IMR-90 (cell line): Measurements from ENCODE around the gene NEIL1. TPM values are rescaled to one million over a fixed set of nuclear protein-coding genes. Genes with fewer than 3 reads are reported as not detected.

Source experiments
- ATAC-seq: fragments of 200-7000 bp; cut with Tn5 transposase; 2 replicates; pipeline ENCODE4 v1.9.1; 2020; ENCODE audit warnings: low read depth, mild to moderate bottlenecking, moderate library complexity
- Bru-seq: library from RNA; stranded (reverse); fragments of 400-500 nt; gene quantifications from one replicate; lab custom pipeline; 2021; lab: Mats Ljungman, UMichigan
- BruChase-seq, 2 experiments: library from RNA; stranded (reverse); fragments of 400-500 nt; gene quantifications; one replicate each; lab custom pipeline; 2021; lab: Mats Ljungman, UMichigan
- BruUV-seq: library from RNA; stranded (reverse); fragments of 400-500 nt; replicated peaks from 2 replicates; lab custom pipeline; 2021; lab: Mats Ljungman, UMichigan
- CTCF ChIA-PET: fragments of 300-600 bp; formaldehyde crosslinking; extraction: SDS; loops from one replicate; lab custom pipeline; 2021; ENCODE audit warnings: antibody characterized with exemption; lab: Yijun Ruan, JAX
- POLR2A ChIA-PET: fragments of 300-600 bp; sonication (Branson Sonifier 250); formaldehyde crosslinking; loops from one replicate; lab custom pipeline; 2022; ENCODE audit warnings: antibody characterized with exemption; ENCODE audit not compliant: unreplicated experiment; lab: Charles Lee
- DNase-seq: peaks from one replicate; pipeline ENCODE4 v3.0.0; 2013
- H2AFZ ChIP-seq: replicated peaks from 2 replicates; pipeline ENCODE3; 2013; ENCODE audit warnings: low read length, mild to moderate bottlenecking; ENCODE audit not compliant: poor library complexity
- H2AK5ac ChIP-seq: 2 replicates; pipeline ENCODE4 v1.6.1; 2013; ENCODE audit warnings: low read depth, low read length, inconsistent platforms
- H2AK9ac ChIP-seq: replicated peaks from 2 replicates; pipeline ENCODE3; 2013; ENCODE audit warnings: mild to moderate bottlenecking, low read depth, low read length, moderate library complexity; ENCODE audit not compliant: poor library complexity
- H2BK120ac ChIP-seq: 2 replicates; pipeline ENCODE4 v1.6.1; 2013; ENCODE audit warnings: low read depth, low read length, inconsistent platforms
- H2BK15ac ChIP-seq: 3 replicates; pipeline ENCODE4 v1.6.1; 2013; ENCODE audit warnings: low read depth, low read length, inconsistent platforms
- H2BK20ac ChIP-seq: 2 replicates; pipeline ENCODE4 v1.6.1; 2013; ENCODE audit warnings: low read depth, mild to moderate bottlenecking, inconsistent platforms, low read length, moderate library complexity
- H2BK5ac ChIP-seq: 2 replicates; pipeline ENCODE4 v1.6.1; 2013; ENCODE audit warnings: mild to moderate bottlenecking, low read depth, low read length, inconsistent platforms; ENCODE audit not compliant: poor library complexity, severe bottlenecking
- H3K14ac ChIP-seq: replicated peaks from 2 replicates; pipeline ENCODE4 v1.6.1; 2013; ENCODE audit warnings: low read depth, low read length, inconsistent platforms
- H3K18ac ChIP-seq: 2 replicates; pipeline ENCODE4 v1.6.1; 2013; ENCODE audit warnings: low read depth, low read length, control low read depth
- H3K23ac ChIP-seq: 2 replicates; pipeline ENCODE4 v1.6.1; 2013; ENCODE audit warnings: low read depth, low read length, inconsistent platforms
- H3K27ac ChIP-seq: 2 replicates; pipeline ENCODE4 v1.5.1; 2013; ENCODE audit warnings: mild to moderate bottlenecking, control low read depth, low read length; ENCODE audit not compliant: insufficient read depth
- H3K27me3 ChIP-seq: 2 replicates; pipeline ENCODE4 v1.6.1; 2013; ENCODE audit warnings: low read length; ENCODE audit not compliant: control insufficient read depth, insufficient read depth
- H3K36me3 ChIP-seq: 2 replicates; pipeline ENCODE4 v1.6.1; 2013; ENCODE audit warnings: low read length, mixed read lengths; ENCODE audit not compliant: control insufficient read depth, insufficient read depth
- H3K4ac ChIP-seq: 2 replicates; pipeline ENCODE4 v1.6.1; 2013; ENCODE audit warnings: low read depth, low read length, inconsistent platforms
- H3K4me1 ChIP-seq: 2 replicates; pipeline ENCODE4 v1.6.1; 2013; ENCODE audit warnings: low read length, mixed read lengths; ENCODE audit not compliant: control insufficient read depth, insufficient read depth
- H3K4me2 ChIP-seq: 2 replicates; pipeline ENCODE4 v1.6.1; 2013; ENCODE audit warnings: low read depth, mild to moderate bottlenecking, control low read depth, low read length, moderate library complexity
- H3K4me3 ChIP-seq: 2 replicates; pipeline ENCODE4 v1.5.1; 2013; ENCODE audit warnings: low read depth, mild to moderate bottlenecking, control low read depth, low read length, moderate library complexity; ENCODE audit not compliant: insufficient read depth
- H3K56ac ChIP-seq: 2 replicates; pipeline ENCODE4 v1.6.1; 2013; ENCODE audit warnings: low read length, inconsistent platforms; ENCODE audit not compliant: insufficient read depth; ENCODE audit errors: extremely low read depth
- H3K79me1 ChIP-seq, 2 experiments: 2 replicates each; pipeline ENCODE4 v1.6.1; 2013; ENCODE audit warnings: low read length in 2 of 2, inconsistent platforms in 1 of 2, low read depth in 1 of 2
- H3K9ac ChIP-seq: 2 replicates; pipeline ENCODE4 v1.6.1; 2013; ENCODE audit warnings: low read depth, low read length, control low read depth
- H3K9me1 ChIP-seq: 2 replicates; pipeline ENCODE4 v1.6.1; 2013; ENCODE audit warnings: low read length, inconsistent platforms; ENCODE audit not compliant: insufficient read depth
- H3K9me3 ChIP-seq: 2 replicates; pipeline ENCODE4 v1.6.1; 2013; ENCODE audit warnings: low read length; ENCODE audit not compliant: control insufficient read depth, insufficient read depth
- H4K20me1 ChIP-seq: 2 replicates; pipeline ENCODE4 v1.6.1; 2013; ENCODE audit warnings: low read length, inconsistent platforms; ENCODE audit not compliant: insufficient read depth
- H4K5ac ChIP-seq: 2 replicates; pipeline ENCODE4 v1.6.1; 2013; ENCODE audit warnings: mild to moderate bottlenecking, low read depth, low read length, control low read depth
- H4K8ac ChIP-seq, 2 experiments: 2 replicates each; pipeline ENCODE4 v1.6.1; 2013; ENCODE audit warnings: low read depth in 2 of 2, low read length in 2 of 2, control low read depth in 1 of 2, inconsistent platforms in 1 of 2
- H4K91ac ChIP-seq: 2 replicates; pipeline ENCODE4 v1.6.1; 2013; ENCODE audit warnings: low read depth, low read length, inconsistent platforms; ENCODE audit not compliant: insufficient read depth
- BHLHE40 ChIP-seq: fragments of 150-350 bp; IDR thresholded peaks from 2 replicates; pipeline ENCODE4 v1.6.1; 2016; ENCODE audit warnings: mild to moderate bottlenecking, low read depth, low read length
- CEBPB ChIP-seq: IDR thresholded peaks from 2 replicates; pipeline ENCODE4 v1.6.1; 2012; ENCODE audit warnings: low read depth, low read length, improper control_type of control experiment
- FOS ChIP-seq: fragments of 150-350 bp; IDR thresholded peaks from 2 replicates; pipeline ENCODE4 v1.6.1; 2016; ENCODE audit warnings: low read depth, low read length
- MAFK ChIP-seq: IDR thresholded peaks from 2 replicates; pipeline ENCODE4 v1.6.1; 2012; ENCODE audit warnings: low read depth, low read length, improper control_type of control experiment
- MAZ ChIP-seq: IDR thresholded peaks from 2 replicates; pipeline ENCODE4 v1.6.1; 2012; ENCODE audit warnings: low read depth, mild to moderate bottlenecking, low read length, improper control_type of control experiment, moderate library complexity, borderline replicate concordance
- MXI1 ChIP-seq: IDR thresholded peaks from 2 replicates; pipeline ENCODE4 v1.6.1; 2012; ENCODE audit warnings: low read depth, mild to moderate bottlenecking, low read length, moderate library complexity, borderline replicate concordance
- NFE2L2 ChIP-seq: fragments of 150-350 bp; IDR thresholded peaks from 2 replicates; pipeline ENCODE4 v1.6.1; 2016; ENCODE audit warnings: low read depth, mild to moderate bottlenecking, low read length
- POLR2A ChIP-seq: IDR thresholded peaks from 2 replicates; pipeline ENCODE4 v1.6.1; 2012; ENCODE audit warnings: mild to moderate bottlenecking, low read depth, low read length
- RAD21 ChIP-seq: IDR thresholded peaks from 2 replicates; pipeline ENCODE4 v1.6.1; 2012; ENCODE audit warnings: low read length, improper control_type of control experiment
- RFX5 ChIP-seq: IDR thresholded peaks from 2 replicates; pipeline ENCODE4 v1.8.0; 2012; ENCODE audit warnings: low read depth, mild to moderate bottlenecking, low read length, moderate library complexity
- WGBS, 2 experiments: methylation state at CpG; one replicate each; pipeline versions ENCODE4 v1.1.5 to v1.1.7; 2013; ENCODE audit warnings: missing lambda C conversion rate in 2 of 2; ENCODE audit not compliant: insufficient read length in 1 of 2; ENCODE audit errors: extremely low coverage in 2 of 2; 5-methylcytosine and 5-hydroxymethylcytosine counted together
- dilution Hi-C: fragments of 300-500 bp; cut with HindIII; formaldehyde crosslinking; loops from one replicate; pipeline ENCODE4 v1.14.3; 2018; ENCODE audit warnings: low sequenced_read_pairs; ENCODE audit not compliant: unreplicated experiment
- in situ Hi-C: fragments of 300-500 bp; cut with MboI; formaldehyde crosslinking; loops from 3 replicates; pipeline ENCODE4 v1.14.3; 2019; ENCODE audit warnings: low sequenced_read_pairs, inconsistent platforms, mixed read lengths
- intact Hi-C: fragments of 100-400 bp; cut with micrococcal nuclease; formaldehyde crosslinking; loops from 2 replicates; pipeline ENCODE4 v1.10.0; 2022
- long read RNA-seq: library from polyadenylated mRNA; unstranded; transcript quantifications from one replicate; pipeline ENCODE4 v2.0.0, GENCODE V29; 2021; ENCODE audit not compliant: unreplicated experiment
- polyA plus RNA-seq, 3 experiments: library from polyadenylated mRNA; depleted of rRNA; stranded (reverse); fragments of >200 nt; gene quantifications; 2 replicates each; pipeline ENCODE4 v1.2.3, GENCODE V29; 2012; ENCODE audit warnings: low replicate concordance in 1 of 3
- total RNA-seq: library from RNA; depleted of rRNA; stranded (reverse); fragments of >200 nt; gene quantifications from 2 replicates; pipeline ENCODE4 v1.2.3, GENCODE V29; 2012; rRNA removed
- TF ChIP-seq, protein P1 (sequence below): fragments of 150-350 bp; IDR thresholded peaks from 2 replicates; pipeline ENCODE4 v1.6.1; 2017; ENCODE audit warnings: mild to moderate bottlenecking, antibody characterized with exemption, low read length, low read depth
- TF ChIP-seq, protein P2 (sequence below): fragments of 150-350 bp; IDR thresholded peaks from 2 replicates; pipeline ENCODE4 v1.6.1; 2016; ENCODE audit warnings: low read depth, mild to moderate bottlenecking, low read length, moderate library complexity, borderline replicate concordance

Gene NEIL1, protein sequence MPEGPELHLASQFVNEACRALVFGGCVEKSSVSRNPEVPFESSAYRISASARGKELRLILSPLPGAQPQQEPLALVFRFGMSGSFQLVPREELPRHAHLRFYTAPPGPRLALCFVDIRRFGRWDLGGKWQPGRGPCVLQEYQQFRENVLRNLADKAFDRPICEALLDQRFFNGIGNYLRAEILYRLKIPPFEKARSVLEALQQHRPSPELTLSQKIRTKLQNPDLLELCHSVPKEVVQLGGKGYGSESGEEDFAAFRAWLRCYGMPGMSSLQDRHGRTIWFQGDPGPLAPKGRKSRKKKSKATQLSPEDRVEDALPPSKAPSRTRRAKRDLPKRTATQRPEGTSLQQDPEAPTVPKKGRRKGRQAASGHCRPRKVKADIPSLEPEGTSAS
- 0.56 and 1.1 TPM in 2 replicates for total RNA-seq
- polyA plus RNA-seq (2012; rRNA removed), result 3.6 and 3.7 TPM in 2 replicates
- 1.0 and 1.4 TPM in 2 replicates for polyA plus RNA-seq (2012; cell fraction: cytosol; rRNA removed)
- 26.0 and 30.5 TPM in 2 replicates for polyA plus RNA-seq (2012; cell fraction: nucleus; rRNA removed; ENCODE audit: low replicate concordance)
- percentile 37 among the genes with signal in this experiment for Bru-seq, nascent RNA
- BruChase-seq, experiment 1, labeled RNA remaining after a 6-hour chase, result percentile 47 among the genes with signal in this experiment
- BruChase-seq, experiment 2, labeled RNA remaining after a 2-hour chase, result percentile 38 among the genes with signal in this experiment
- long read RNA-seq, partial matches to known transcripts, result 1 of 4 reads
- long read RNA-seq, other reads (novel, unspliced or antisense), result 3 of 4 reads

DNA sequence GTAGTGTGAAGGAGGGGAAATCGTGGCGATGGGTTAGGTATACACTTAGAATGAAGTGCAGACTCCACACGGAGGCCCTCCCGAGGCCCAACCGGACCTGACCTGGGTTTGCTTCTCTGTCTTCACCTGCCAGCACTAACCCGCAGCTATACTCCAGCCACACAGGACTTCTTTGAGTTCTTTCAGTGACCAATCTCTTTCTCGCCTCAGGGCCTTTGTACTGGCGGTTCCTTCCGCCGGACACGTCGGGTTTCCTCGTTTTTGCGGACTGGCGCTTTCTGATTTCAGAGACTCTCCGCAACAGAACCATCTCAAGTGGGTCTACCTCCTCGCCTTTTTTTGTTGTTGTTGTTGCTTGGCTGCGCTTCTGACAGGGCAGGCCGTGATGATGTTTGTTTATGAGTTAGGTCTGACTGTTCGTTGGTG is at the start of gene NEIL1:
Gene NEIL1, plus strand, starts transcription at position 244 of the 426 bp plus-strand sequence. CDS start 1,867 bp downstream, outside the sequence.
- no TSS peak for BruUV-seq
- H3K79me1 ChIP-seq, result no peaks in the 10 kb centered on the region
- H3K4ac ChIP-seq, result peak within 1 kb of the TSS; percentile 73
- ChIA-PET CTCF (no interaction called here), POLR2A (no interaction called here)
- peak within 1 kb of the TSS; percentile 8; the same call in 1 of the 2 replicates for H3K18ac ChIP-seq
- H3K9me1 ChIP-seq, result peaks cover 10% of the 10 kb centered on the region; the same call in 1 of the 2 replicates
- peak within 1 kb of the TSS; percentile 56 for H3K4me3 ChIP-seq
- no peak within 1 kb of the TSS for H2BK5ac ChIP-seq
- H3K9me3 ChIP-seq, result no peaks in the 10 kb centered on the region
- in situ Hi-C loops (no loop called here), dilution Hi-C loops (no loop called here), intact Hi-C loops (no loop called here)
- H4K91ac ChIP-seq, result peak within 1 kb of the TSS; percentile 41; the same call in 1 of the 2 replicates
- peak within 1 kb of the TSS; percentile 54 for H2AK5ac ChIP-seq
- H3K9ac ChIP-seq, result peak within 1 kb of the TSS; percentile 83
- peak within 1 kb of the TSS; percentile 44; the same call in 1 of the 2 replicates for H3K56ac ChIP-seq
- peak within 1 kb of the TSS; percentile 66; the same call in 1 of the 2 replicates for H3K23ac ChIP-seq
- no peaks in the 10 kb centered on the region; the same call in 1 of the 2 replicates for H4K20me1 ChIP-seq
- H3K36me3 ChIP-seq, result no peaks in the 10 kb centered on the region
- H3K4me1 ChIP-seq, result peaks cover 3% of the 10 kb centered on the region; the same call in 1 of the 2 replicates
- H2BK15ac ChIP-seq, result no peak within 1 kb of the TSS
- H3K27ac ChIP-seq, result peak within 1 kb of the TSS; percentile 26; the same call in 1 of the 2 replicates
- peak within 1 kb of the TSS; percentile 96 for H2AFZ ChIP-seq
- peak within 1 kb of the TSS; percentile 93 for H3K4me2 ChIP-seq
- ATAC-seq (no peak), DNase-seq (no peak)
- H2BK20ac ChIP-seq, result no peak within 1 kb of the TSS
- peak within 1 kb of the TSS; percentile 88 to 92; a peak in 3 of 4 replicates for H4K8ac ChIP-seq
- H3K27me3 ChIP-seq, result peaks cover 2% of the 10 kb centered on the region; the same call in 1 of the 2 replicates
- 44% methylated on average over 10 of the region's 20 CpGs; no CpG with 5 or more reads in 1 of the 2 experiments for WGBS, 2 experiments
- peak within 1 kb of the TSS; percentile 12 for H2BK120ac ChIP-seq
- peak within 1 kb of the TSS; percentile 97 for H2AK9ac ChIP-seq
- peak within 1 kb of the TSS; percentile 53 for H4K5ac ChIP-seq
- H3K14ac ChIP-seq, result peak within 1 kb of the TSS; percentile 48; the same call in 1 of the 2 replicates
- TF ChIP-seq MXI1 (no peak), CEBPB (no peak), MAFK (no peak), RAD21 (no peak), RFX5 (no peak), BHLHE40 (no peak), MAZ (no peak), FOS (no peak), NFE2L2 (no peak), POLR2A (no peak)
- TF ChIP-seq, protein P1, sequence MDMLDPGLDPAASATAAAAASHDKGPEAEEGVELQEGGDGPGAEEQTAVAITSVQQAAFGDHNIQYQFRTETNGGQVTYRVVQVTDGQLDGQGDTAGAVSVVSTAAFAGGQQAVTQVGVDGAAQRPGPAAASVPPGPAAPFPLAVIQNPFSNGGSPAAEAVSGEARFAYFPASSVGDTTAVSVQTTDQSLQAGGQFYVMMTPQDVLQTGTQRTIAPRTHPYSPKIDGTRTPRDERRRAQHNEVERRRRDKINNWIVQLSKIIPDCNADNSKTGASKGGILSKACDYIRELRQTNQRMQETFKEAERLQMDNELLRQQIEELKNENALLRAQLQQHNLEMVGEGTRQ, result no peak
- TF ChIP-seq, protein P2, sequence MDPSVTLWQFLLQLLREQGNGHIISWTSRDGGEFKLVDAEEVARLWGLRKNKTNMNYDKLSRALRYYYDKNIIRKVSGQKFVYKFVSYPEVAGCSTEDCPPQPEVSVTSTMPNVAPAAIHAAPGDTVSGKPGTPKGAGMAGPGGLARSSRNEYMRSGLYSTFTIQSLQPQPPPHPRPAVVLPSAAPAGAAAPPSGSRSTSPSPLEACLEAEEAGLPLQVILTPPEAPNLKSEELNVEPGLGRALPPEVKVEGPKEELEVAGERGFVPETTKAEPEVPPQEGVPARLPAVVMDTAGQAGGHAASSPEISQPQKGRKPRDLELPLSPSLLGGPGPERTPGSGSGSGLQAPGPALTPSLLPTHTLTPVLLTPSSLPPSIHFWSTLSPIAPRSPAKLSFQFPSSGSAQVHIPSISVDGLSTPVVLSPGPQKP, result no peak
